Panc1 (cell line): ENCODE data around the gene SIGMAR1. TPM values are rescaled to one million over a fixed set of nuclear protein-coding genes. Genes with fewer than 3 reads are reported as not detected.

ENCODE experiments used
- ATAC-seq: fragments of 200-7000 bp; cut with Tn5 transposase; 2 replicates; pipeline ENCODE4 v1.9.1; 2020; ENCODE audit warnings: mild to moderate bottlenecking, moderate library complexity
- BruUV-seq: library from RNA; stranded (reverse); fragments of 400-500 nt; replicated peaks from 2 replicates; lab custom pipeline; 2021; lab: Mats Ljungman, UMichigan
- CTCF ChIA-PET: fragments of 300-600 bp; sonication (Branson Sonifier 250); formaldehyde crosslinking; loops from one replicate; lab custom pipeline; 2022; ENCODE audit warnings: antibody characterized with exemption; lab: Charles Lee
- POLR2A ChIA-PET: fragments of 300-600 bp; sonication (Branson Sonifier 250); formaldehyde crosslinking; loops from one replicate; lab custom pipeline; 2022; ENCODE audit warnings: antibody characterized with exemption; lab: Charles Lee
- DNase-seq: peaks from one replicate; pipeline ENCODE4 v3.0.0-alpha.2; 2010; ENCODE audit warnings: low read depth, low spot score
- H3K27ac ChIP-seq: 2 replicates; pipeline ENCODE4 v1.5.1; 2011; ENCODE audit warnings: mild to moderate bottlenecking, low read length, inconsistent platforms
- H3K27me3 ChIP-seq: fragments of 200-500 bp; sonication (Bioruptor generic); 2 replicates; pipeline ENCODE4 v1.6.0; 2014; ENCODE audit warnings: low read length, inconsistent platforms; ENCODE audit not compliant: control insufficient read depth, insufficient read depth
- H3K36me3 ChIP-seq: fragments of 200-500 bp; sonication (Bioruptor generic); 2 replicates; pipeline ENCODE4 v1.5.1; 2014; ENCODE audit warnings: inconsistent platforms, mild to moderate bottlenecking, low read length, moderate library complexity; ENCODE audit not compliant: control insufficient read depth, insufficient read depth
- H3K4me1 ChIP-seq: 2 replicates; pipeline ENCODE4 v1.5.1; 2011; ENCODE audit warnings: inconsistent platforms, mild to moderate bottlenecking, low read length, moderate library complexity; ENCODE audit not compliant: control insufficient read depth, insufficient read depth
- H3K4me3 ChIP-seq, 2 experiments: 2 replicates each; pipeline ENCODE4 v1.5.1; 2011 to 2012; ENCODE audit warnings: low read depth in 2 of 2, low read length in 2 of 2, mild to moderate bottlenecking in 2 of 2, inconsistent platforms in 1 of 2, moderate library complexity in 1 of 2
- H3K9me3 ChIP-seq: fragments of 200-500 bp; sonication (Bioruptor generic); 2 replicates; pipeline ENCODE4 v1.5.1; 2014; ENCODE audit warnings: low read depth, mild to moderate bottlenecking, inconsistent platforms, low read length, moderate library complexity; ENCODE audit not compliant: control insufficient read depth, insufficient read depth
- POLR2AphosphoS5 ChIP-seq: IDR thresholded peaks from 2 replicates; pipeline ENCODE4 v1.6.1; 2012; ENCODE audit warnings: mild to moderate bottlenecking, low read depth, low read length, moderate library complexity
- SIN3A ChIP-seq: IDR thresholded peaks from 2 replicates; pipeline ENCODE4 v1.6.1; 2012; ENCODE audit warnings: low read depth, mild to moderate bottlenecking, low read length, moderate library complexity, borderline replicate concordance; ENCODE audit not compliant: insufficient read depth
- TCF7L2 ChIP-seq: IDR thresholded peaks from 2 replicates; pipeline ENCODE4 v1.6.1; 2011; ENCODE audit warnings: mild to moderate bottlenecking, low read depth, low read length, inconsistent platforms
- in situ Hi-C: cut with HindIII; loops from 2 replicates; pipeline ENCODE4 v1.10.0; 2016; ENCODE audit warnings: low sequenced_read_pairs, low pct_unique_long_range_greater_than_20kb
- intact Hi-C: fragments of 100-400 bp; cut with micrococcal nuclease; formaldehyde crosslinking; loops from one replicate; pipeline ENCODE4 v1.10.0; 2022; ENCODE audit not compliant: unreplicated experiment
- total RNA-seq: library from RNA; stranded (reverse); gene quantifications from one replicate; pipeline ENCODE4 v1.2.1, GENCODE V29; 2021; ENCODE audit not compliant: unreplicated experiment
- TF ChIP-seq, protein P1 (sequence below): fragments of 450-650 bp; IDR thresholded peaks from 2 replicates; pipeline ENCODE4 v1.5.1; 2017; ENCODE audit warnings: mild to moderate bottlenecking
- TF ChIP-seq, protein P2 (sequence below), 2 experiments: IDR thresholded peaks; 2 replicates each; pipeline ENCODE4 v1.6.1; 2011 to 2012; ENCODE audit warnings: low read depth in 2 of 2, control low read depth in 1 of 2, low read length in 1 of 2, mild to moderate bottlenecking in 1 of 2, moderate library complexity in 1 of 2; ENCODE audit not compliant: insufficient read depth in 1 of 2

Gene SIGMAR1
- total RNA-seq, 1 experiment from 2014 or later = 131 TPM

- no peak for ATAC-seq
- POLR2A ChIA-PET = no interaction called here
- intact Hi-C loops = no loop called here
- H3K27ac ChIP-seq = no peak overlapping the region
- H3K27me3 ChIP-seq = no peaks in the 10 kb centered on the region
- H3K4me1 ChIP-seq = no peaks in the 10 kb centered on the region
- H3K36me3 ChIP-seq = no peaks in the 10 kb centered on the region
- no peaks in the 10 kb centered on the region for H3K9me3 ChIP-seq
- no TSS peak for BruUV-seq
- TF ChIP-seq TCF7L2 (no peak), POLR2AphosphoS5 (no peak), SIN3A (no peak)
- TF ChIP-seq, protein P1, sequence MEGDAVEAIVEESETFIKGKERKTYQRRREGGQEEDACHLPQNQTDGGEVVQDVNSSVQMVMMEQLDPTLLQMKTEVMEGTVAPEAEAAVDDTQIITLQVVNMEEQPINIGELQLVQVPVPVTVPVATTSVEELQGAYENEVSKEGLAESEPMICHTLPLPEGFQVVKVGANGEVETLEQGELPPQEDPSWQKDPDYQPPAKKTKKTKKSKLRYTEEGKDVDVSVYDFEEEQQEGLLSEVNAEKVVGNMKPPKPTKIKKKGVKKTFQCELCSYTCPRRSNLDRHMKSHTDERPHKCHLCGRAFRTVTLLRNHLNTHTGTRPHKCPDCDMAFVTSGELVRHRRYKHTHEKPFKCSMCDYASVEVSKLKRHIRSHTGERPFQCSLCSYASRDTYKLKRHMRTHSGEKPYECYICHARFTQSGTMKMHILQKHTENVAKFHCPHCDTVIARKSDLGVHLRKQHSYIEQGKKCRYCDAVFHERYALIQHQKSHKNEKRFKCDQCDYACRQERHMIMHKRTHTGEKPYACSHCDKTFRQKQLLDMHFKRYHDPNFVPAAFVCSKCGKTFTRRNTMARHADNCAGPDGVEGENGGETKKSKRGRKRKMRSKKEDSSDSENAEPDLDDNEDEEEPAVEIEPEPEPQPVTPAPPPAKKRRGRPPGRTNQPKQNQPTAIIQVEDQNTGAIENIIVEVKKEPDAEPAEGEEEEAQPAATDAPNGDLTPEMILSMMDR = no peak
- TF ChIP-seq, protein P2, sequence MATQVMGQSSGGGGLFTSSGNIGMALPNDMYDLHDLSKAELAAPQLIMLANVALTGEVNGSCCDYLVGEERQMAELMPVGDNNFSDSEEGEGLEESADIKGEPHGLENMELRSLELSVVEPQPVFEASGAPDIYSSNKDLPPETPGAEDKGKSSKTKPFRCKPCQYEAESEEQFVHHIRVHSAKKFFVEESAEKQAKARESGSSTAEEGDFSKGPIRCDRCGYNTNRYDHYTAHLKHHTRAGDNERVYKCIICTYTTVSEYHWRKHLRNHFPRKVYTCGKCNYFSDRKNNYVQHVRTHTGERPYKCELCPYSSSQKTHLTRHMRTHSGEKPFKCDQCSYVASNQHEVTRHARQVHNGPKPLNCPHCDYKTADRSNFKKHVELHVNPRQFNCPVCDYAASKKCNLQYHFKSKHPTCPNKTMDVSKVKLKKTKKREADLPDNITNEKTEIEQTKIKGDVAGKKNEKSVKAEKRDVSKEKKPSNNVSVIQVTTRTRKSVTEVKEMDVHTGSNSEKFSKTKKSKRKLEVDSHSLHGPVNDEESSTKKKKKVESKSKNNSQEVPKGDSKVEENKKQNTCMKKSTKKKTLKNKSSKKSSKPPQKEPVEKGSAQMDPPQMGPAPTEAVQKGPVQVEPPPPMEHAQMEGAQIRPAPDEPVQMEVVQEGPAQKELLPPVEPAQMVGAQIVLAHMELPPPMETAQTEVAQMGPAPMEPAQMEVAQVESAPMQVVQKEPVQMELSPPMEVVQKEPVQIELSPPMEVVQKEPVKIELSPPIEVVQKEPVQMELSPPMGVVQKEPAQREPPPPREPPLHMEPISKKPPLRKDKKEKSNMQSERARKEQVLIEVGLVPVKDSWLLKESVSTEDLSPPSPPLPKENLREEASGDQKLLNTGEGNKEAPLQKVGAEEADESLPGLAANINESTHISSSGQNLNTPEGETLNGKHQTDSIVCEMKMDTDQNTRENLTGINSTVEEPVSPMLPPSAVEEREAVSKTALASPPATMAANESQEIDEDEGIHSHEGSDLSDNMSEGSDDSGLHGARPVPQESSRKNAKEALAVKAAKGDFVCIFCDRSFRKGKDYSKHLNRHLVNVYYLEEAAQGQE (IDR thresholded peaks at IDR 0.05; ENCODE audit: insufficient read depth in 1 of 2, low read depth in 2 of 2, low read length in 1 of 2) = no peak
- DNase-seq = no peak
- CTCF ChIA-PET = no interaction called here
- in situ Hi-C loops = no loop called here
- H3K4me3 ChIP-seq = no peak overlapping the region
Observed at GRCh38 chr9:34674440-34674839, 36.9 kb upstream of the SIGMAR1 start.

- ChIA-PET CTCF (no interaction called here), POLR2A (no interaction called here)
- DNase-seq (no peak), ATAC-seq (no peak)
- intact Hi-C loops (no loop called here), in situ Hi-C loops (no loop called here)
- Histone ChIP-seq H3K27me3 (no peaks in the 10 kb centered on the region), H3K4me3 (no peak overlapping the region), H3K4me1 (no peaks in the 10 kb centered on the region; the same call in 1 of the 2 replicates), H3K36me3 (no peaks in the 10 kb centered on the region), H3K9me3 (no peaks in the 10 kb centered on the region), H3K27ac (no peak overlapping the region)
- TF ChIP-seq TCF7L2 = no peak
- TF ChIP-seq, protein P1 = no peak
- TF ChIP-seq SIN3A = no peak
- TF ChIP-seq, protein P2 (IDR thresholded peaks at IDR 0.05; ENCODE audit: insufficient read depth in 1 of 2, low read depth in 2 of 2, low read length in 1 of 2) = no peak
- no peak for TF ChIP-seq POLR2AphosphoS5
- BruUV-seq = no TSS peak
Observed at GRCh38 chr9:34671307-34671706, 33.7 kb upstream of the SIGMAR1 start.
